NK-92 (cell line): ENCODE measurements around the gene LAMA2.

Experiments
- DNase-seq: peaks from one replicate; lab custom pipeline; 2025; ENCODE audit not compliant: unreplicated experiment; lab: John Stamatoyannopoulos, UW

LAMA2 gene

GRCh38 chr6:129558248-129558647 lies 675.3 kb downstream of the LAMA2 start:
- no peak for DNase-seq

- no peak for DNase-seq
Observed at GRCh38 chr6:129565366-129565765, 682.4 kb downstream of the LAMA2 start.

- no peak for DNase-seq
Observed at GRCh38 chr6:129565811-129566210, 682.9 kb downstream of the LAMA2 start.
